Kidney glomerular epithelial cell (primary cell): ENCODE results near the gene PLD6.
"Not testable (repeated sequence)": the region's sequence is repeated elsewhere in the genome, so short reads cannot be mapped to it uniquely, and the experiment has no call there.

ENCODE experiments used
- DNase-seq: peaks from one replicate; lab custom pipeline; 2025; lab: John Stamatoyannopoulos, UW

The PLD6 gene

GRCh38 chr17:17206124-17206912, at the start of gene PLD6:
PLD6 (minus strand) TSS chr17:17206333; CDS start chr17:17206286, 47 bp downstream.
- no peak for DNase-seq

- DNase-seq = not testable (repeated sequence)
These were observed 49.6 kb upstream of the PLD6 start for GRCh38 chr17:17255689-17256088.

GRCh38 chr17:17254036-17254435, 47.9 kb upstream of the PLD6 start:
- no peak for DNase-seq

- DNase-seq = no peak
These were observed 47.3 kb upstream of the PLD6 start for GRCh38 chr17:17253406-17253805.

- no peak for DNase-seq
These were observed 46.1 kb upstream of the PLD6 start for GRCh38 chr17:17252149-17252661.

- no peak for DNase-seq
These were observed 40.7 kb upstream of the PLD6 start for GRCh38 chr17:17246879-17247278.

GRCh38 chr17:17243163-17243562, 37.0 kb upstream of the PLD6 start:
- DNase-seq = no peak

- DNase-seq = no peak
These were observed 36.1 kb upstream of the PLD6 start for GRCh38 chr17:17242246-17242645.

- DNase-seq = no peak
These were observed 35.5 kb upstream of the PLD6 start for GRCh38 chr17:17241656-17242055.

- no peak for DNase-seq
These were observed 33.7 kb upstream of the PLD6 start for GRCh38 chr17:17239832-17240231.

GRCh38 chr17:17237026-17237799, 31.1 kb upstream of the PLD6 start, which contains the start of gene FLCN:
FLCN (minus strand) TSS chr17:17237168; CDS start chr17:17228137, 9,031 bp downstream.
- peak; percentile 94 for DNase-seq

- DNase-seq = peak; percentile 9
These were observed 30.3 kb upstream of the PLD6 start for GRCh38 chr17:17236295-17237025.

- peak; percentile 19 for DNase-seq
These were observed 29.4 kb upstream of the PLD6 start for GRCh38 chr17:17235212-17236174.

GRCh38 chr17:17232303-17232621, 26.1 kb upstream of the PLD6 start:
- DNase-seq = no peak

- DNase-seq = no peak
These were observed 25.6 kb upstream of the PLD6 start for GRCh38 chr17:17231621-17232302.

- no peak for DNase-seq
These were observed 23.6 kb upstream of the PLD6 start for GRCh38 chr17:17229416-17230384.

GRCh38 chr17:17228521-17229279, 22.6 kb upstream of the PLD6 start:
- DNase-seq = no peak
